H1 (cell line): ENCODE measurements around the gene ECD. TPM values are rescaled to one million over a fixed set of nuclear protein-coding genes. Genes with fewer than 3 reads are reported as not detected.

Experiments used
- BRCA1 ChIP-seq: IDR thresholded peaks from 2 replicates; pipeline ENCODE4 v1.6.1; 2012; ENCODE audit warnings: low read depth, low read length, improper control_type of control experiment
- RBBP5 ChIP-seq: IDR thresholded peaks from 2 replicates; pipeline ENCODE4 v1.7.1; 2012; ENCODE audit warnings: low read depth, mild to moderate bottlenecking, inconsistent platforms, low read length, moderate library complexity, borderline replicate concordance
- RFX5 ChIP-seq: IDR thresholded peaks from 2 replicates; pipeline ENCODE4 v1.6.1; 2011; ENCODE audit warnings: low read depth, low read length, improper control_type of control experiment, borderline replicate concordance
- SRF ChIP-seq: IDR thresholded peaks from 2 replicates; pipeline ENCODE4 v1.6.1; 2011; ENCODE audit warnings: mild to moderate bottlenecking, low read depth, low read length, moderate library complexity
- polyA plus RNA-seq, 7 experiments: library from polyadenylated mRNA; depleted of rRNA in 3 of 7; stranded (reverse) in 5 of 7; unstranded in 2 of 7; fragments of >200 nt in 5 of 7; fragments of 200-250 nt in 2 of 7; gene quantifications; 1 replicate in 5 of 7; 2 replicates in 1 of 7; 4 replicates in 1 of 7; pipeline versions ENCODE4 v1.2.1 to v1.2.3, GENCODE V29; 2011 to 2013; ENCODE audit warnings: missing spikeins in 2 of 7, mixed read lengths in 2 of 7
- total RNA-seq: library from RNA; stranded (reverse); fragmentation: NEBNext Ultra II Directional; extraction: Animal tissue kit (Norgen Biotek cat#: 25700); gene quantifications from 2 replicates; pipeline ENCODE4 v1.2.1, GENCODE V29; 2021

Gene ECD
- total and polyA plus RNA-seq, 2 of the 8 experiments (the other 6 are each of a cell fraction or from before 2014, with no cell fraction given): 27.1 to 38.0 TPM

DNA sequence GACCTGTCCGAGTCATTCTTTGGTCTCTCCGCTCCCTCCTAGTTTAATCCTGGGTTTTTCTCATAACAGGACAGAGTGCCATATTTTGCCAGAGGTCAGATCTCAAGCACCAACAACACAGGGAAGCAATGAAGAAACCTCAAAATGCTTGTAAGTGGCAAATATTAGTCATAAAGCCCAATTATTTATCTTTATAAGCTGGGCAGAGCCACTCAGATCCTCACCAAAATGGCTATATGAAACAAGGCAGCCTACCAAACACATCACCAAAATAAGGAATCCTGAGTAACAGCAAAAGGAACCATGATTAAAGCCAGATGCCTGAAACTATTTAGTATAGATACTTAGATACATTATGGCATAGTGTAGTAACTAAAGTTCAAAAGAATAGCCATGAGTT, 4.7 kb downstream of the ECD start (continued):
- TF ChIP-seq RBBP5 (no peak), RFX5 (no peak), BRCA1 (no peak), SRF (no peak)
- TF ChIP-seq, all 59 proteins: peak for 0
